ENCODE measurements around the gene SEC14L6.
"Not testable (repeated sequence)": the region's sequence is repeated elsewhere in the genome, so short reads cannot be mapped to it uniquely, and the experiment has no call there.

SEC14L6 gene

DNA sequence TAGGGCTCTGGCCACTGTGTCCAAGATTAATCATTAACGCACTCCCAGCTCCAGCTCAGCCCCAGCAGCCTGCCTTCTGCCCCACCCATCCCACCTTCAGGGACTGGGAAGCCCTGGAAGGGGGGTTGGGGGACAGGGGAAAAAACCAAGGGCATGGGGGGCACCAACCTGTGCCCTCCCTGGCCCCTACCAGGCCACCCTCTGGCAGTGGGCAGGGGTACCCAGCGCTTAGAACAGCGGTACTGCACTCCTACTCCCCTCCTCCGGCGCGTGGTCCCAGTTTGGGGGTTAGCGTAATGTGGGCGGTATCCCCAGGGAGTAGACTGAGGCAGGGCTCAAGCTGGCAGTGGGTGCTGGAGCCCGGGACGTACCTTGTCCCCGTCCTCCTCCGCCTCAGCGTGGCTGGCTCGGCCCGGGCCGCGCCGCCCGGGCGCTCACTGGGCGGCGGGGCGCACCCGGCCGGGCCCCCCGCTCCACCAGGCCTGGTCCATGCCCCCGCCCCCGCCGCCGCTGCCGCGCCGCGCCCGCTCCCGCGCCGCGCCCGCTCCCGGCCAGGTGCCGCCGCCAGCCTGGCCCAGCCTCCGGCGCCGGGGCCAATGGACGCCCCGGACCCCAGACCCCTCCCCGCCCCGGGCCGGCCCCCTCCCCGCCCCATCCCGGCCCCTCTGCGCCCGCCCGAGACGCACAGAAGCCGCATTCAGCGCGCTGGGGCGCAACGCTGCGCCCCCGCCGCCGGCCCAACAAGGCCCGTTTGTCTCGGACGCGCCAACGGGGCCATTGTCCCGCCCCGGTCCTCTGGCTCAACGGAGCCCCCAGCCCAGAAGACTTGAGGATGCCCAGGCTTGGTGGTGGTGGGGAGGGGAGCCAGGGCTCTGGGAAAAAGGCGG is 27.8 kb upstream of the SEC14L6 start, which contains the start of gene GAL3ST1:
Gene GAL3ST1 (minus strand): TSS at position 571 of the 887 bp plus-strand sequence. CDS start 17,273 bp downstream, outside the sequence.
- no peak for DNase-seq (ENCODE audit: low read depth)
- no peak within 1 kb of the TSS for H3K4me3 ChIP-seq (ENCODE audit: low read depth, low read length)
- TF ChIP-seq, protein P1, sequence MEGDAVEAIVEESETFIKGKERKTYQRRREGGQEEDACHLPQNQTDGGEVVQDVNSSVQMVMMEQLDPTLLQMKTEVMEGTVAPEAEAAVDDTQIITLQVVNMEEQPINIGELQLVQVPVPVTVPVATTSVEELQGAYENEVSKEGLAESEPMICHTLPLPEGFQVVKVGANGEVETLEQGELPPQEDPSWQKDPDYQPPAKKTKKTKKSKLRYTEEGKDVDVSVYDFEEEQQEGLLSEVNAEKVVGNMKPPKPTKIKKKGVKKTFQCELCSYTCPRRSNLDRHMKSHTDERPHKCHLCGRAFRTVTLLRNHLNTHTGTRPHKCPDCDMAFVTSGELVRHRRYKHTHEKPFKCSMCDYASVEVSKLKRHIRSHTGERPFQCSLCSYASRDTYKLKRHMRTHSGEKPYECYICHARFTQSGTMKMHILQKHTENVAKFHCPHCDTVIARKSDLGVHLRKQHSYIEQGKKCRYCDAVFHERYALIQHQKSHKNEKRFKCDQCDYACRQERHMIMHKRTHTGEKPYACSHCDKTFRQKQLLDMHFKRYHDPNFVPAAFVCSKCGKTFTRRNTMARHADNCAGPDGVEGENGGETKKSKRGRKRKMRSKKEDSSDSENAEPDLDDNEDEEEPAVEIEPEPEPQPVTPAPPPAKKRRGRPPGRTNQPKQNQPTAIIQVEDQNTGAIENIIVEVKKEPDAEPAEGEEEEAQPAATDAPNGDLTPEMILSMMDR (conservative IDR thresholded peaks at IDR 0.05; ENCODE audit: low read depth, low read length), result no peak

DNA sequence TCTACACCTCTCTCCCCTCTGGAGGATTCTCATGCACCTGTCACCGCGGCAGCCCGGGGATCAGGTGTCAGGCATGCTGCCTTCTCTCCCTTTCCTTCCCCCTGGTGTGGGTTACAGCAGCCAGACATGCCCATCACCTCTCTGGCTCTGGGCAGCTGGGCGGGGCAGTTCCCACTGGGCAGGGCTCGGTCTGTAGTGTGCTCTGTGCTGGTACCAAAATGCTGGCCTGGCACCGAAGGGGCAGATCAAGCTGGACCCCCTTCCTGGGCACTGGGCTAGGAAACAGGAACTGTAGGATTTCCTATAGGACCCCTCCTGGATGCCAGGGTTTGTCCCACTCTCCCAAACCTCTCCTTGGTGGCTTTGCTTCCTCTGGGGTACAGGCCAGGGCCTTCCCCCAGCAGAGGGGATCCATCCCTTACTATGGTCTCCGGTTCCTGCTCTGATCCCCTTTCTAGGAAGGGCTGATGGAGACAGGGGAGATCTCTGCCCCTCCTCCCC is 27.1 kb upstream of the SEC14L6 start:
- no peak for DNase-seq (ENCODE audit: low read depth)
- TF ChIP-seq, protein P1 (conservative IDR thresholded peaks at IDR 0.05; ENCODE audit: low read depth, low read length), result no peak
- no peak overlapping the region for H3K4me3 ChIP-seq (ENCODE audit: low read depth, low read length)

- no peak overlapping the region for H3K4me3 ChIP-seq (ENCODE audit: low read depth, low read length)
- TF ChIP-seq, protein P1 (conservative IDR thresholded peaks at IDR 0.05; ENCODE audit: low read depth, low read length), result no peak
- no peak for DNase-seq (ENCODE audit: low read depth)
Observed at GRCh38 chr22:30572840-30573593, 26.5 kb upstream of the SEC14L6 start.

DNA sequence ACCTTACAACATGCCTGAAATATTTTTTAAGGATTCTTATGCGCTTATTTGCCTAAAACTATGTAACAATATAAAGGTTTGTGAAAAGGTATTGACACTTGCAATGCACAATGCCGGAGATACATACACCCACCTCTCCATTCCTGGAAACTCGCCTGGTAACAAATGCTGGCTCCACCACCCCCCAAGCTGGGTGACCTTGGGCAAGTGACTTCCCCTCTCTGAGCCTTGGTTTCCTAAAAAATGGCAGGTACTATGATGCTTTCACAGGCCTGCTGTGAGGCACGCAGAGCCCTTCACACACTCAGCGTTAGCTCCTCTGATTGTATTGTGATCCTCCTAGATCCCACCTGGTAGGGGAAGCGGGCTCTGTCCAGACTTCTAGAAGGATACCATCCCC is 25.7 kb upstream of the SEC14L6 start:
- H3K4me3 ChIP-seq (ENCODE audit: low read depth, low read length), result no peak overlapping the region
- TF ChIP-seq, protein P1 (conservative IDR thresholded peaks at IDR 0.05; ENCODE audit: low read depth, low read length), result no peak
- DNase-seq (ENCODE audit: low read depth), result no peak

GRCh38 chr22:30569674-30570202 is 23.2 kb upstream of the SEC14L6 start:
- no peak overlapping the region for H3K4me3 ChIP-seq (ENCODE audit: low read depth, low read length)
- no peak for DNase-seq (ENCODE audit: low read depth)
- TF ChIP-seq, protein P1 (conservative IDR thresholded peaks at IDR 0.05; ENCODE audit: low read depth, low read length), result no peak

GRCh38 chr22:30568137-30568805 is 21.7 kb upstream of the SEC14L6 start:
- no peak overlapping the region for H3K4me3 ChIP-seq (ENCODE audit: low read depth, low read length)
- TF ChIP-seq, protein P1 (conservative IDR thresholded peaks at IDR 0.05; ENCODE audit: low read depth, low read length), result no peak
- no peak for DNase-seq (ENCODE audit: low read depth)

DNA sequence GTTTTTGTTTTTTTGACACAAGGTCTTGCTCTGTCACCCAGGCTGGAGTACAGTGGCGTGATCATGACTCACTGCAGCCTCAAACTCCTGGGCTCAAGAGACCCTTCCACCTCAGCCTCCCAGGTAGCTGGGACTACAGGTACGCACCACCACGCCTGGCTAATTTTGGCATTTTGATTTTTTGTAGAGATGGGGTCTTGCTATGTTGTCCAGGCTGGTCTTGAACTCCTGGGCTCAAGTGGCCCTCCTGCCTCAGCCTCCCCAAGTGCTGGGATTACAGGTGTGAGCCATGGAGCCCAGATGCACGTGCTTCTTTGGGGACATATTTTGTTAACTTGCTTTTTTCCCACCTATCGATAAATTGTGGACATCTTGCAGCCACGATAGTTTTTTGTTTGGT is 20.7 kb upstream of the SEC14L6 start:
- not testable (repeated sequence) for DNase-seq (ENCODE audit: low read depth); H3K4me3 ChIP-seq (ENCODE audit: low read depth, low read length)

Data from choroid plexus epithelial cell (primary cell).